Measurements from ENCODE around the gene CLRN1.

The CLRN1 gene

DNA sequence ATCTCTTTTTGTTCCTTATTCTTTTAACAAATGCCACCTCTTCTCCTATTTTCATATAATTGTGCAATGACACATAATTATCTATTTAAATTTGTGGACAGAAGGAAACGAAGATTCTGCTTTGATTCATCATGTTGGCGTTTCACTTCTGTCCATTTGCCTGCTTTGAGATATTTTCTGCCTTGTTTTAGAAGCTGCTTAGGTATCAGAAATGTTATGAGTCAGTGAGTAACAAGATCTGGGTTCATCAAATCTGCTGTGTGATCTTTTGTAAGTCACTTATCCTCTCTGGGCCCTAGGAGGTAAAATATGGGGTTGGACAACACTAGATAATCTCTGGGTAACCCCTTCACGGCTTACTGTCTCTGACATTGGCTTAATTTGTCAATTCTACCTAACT, 60.0 kb downstream of the CLRN1 start:
- no peak overlapping the region for H3K4me3 ChIP-seq (ENCODE audit: low read length)
- TF ChIP-seq, protein P1, sequence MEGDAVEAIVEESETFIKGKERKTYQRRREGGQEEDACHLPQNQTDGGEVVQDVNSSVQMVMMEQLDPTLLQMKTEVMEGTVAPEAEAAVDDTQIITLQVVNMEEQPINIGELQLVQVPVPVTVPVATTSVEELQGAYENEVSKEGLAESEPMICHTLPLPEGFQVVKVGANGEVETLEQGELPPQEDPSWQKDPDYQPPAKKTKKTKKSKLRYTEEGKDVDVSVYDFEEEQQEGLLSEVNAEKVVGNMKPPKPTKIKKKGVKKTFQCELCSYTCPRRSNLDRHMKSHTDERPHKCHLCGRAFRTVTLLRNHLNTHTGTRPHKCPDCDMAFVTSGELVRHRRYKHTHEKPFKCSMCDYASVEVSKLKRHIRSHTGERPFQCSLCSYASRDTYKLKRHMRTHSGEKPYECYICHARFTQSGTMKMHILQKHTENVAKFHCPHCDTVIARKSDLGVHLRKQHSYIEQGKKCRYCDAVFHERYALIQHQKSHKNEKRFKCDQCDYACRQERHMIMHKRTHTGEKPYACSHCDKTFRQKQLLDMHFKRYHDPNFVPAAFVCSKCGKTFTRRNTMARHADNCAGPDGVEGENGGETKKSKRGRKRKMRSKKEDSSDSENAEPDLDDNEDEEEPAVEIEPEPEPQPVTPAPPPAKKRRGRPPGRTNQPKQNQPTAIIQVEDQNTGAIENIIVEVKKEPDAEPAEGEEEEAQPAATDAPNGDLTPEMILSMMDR (IDR thresholded peaks at IDR 0.05; ENCODE audit: insufficient read depth, low read depth, low read length, missing control alignments), result no peak
- DNase-seq (ENCODE audit: low read depth), result no peak

DNA sequence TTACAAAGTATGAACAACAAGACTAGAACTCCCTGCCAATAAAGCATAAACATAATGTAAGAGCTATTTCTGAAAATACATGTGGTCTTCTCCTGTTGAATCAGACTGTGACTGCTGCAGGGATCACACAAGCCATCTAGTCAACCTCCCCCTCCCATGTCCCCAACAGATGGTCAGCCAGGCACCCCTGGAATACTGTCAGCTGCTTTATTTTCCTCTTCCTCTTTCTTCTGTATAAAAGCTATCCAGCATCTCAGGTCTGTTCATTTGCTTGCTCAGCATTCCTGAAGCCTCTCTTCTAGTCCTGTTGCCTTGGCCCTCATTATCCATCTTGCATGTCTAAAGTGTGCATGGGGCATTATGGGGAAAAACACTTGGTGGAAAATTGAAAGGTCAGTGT, 60.8 kb downstream of the CLRN1 start:
- TF ChIP-seq, protein P1 (IDR thresholded peaks at IDR 0.05; ENCODE audit: insufficient read depth, low read depth, low read length, missing control alignments), result no peak
- DNase-seq (ENCODE audit: low read depth), result no peak
- H3K4me3 ChIP-seq (ENCODE audit: low read length), result no peak overlapping the region

DNA sequence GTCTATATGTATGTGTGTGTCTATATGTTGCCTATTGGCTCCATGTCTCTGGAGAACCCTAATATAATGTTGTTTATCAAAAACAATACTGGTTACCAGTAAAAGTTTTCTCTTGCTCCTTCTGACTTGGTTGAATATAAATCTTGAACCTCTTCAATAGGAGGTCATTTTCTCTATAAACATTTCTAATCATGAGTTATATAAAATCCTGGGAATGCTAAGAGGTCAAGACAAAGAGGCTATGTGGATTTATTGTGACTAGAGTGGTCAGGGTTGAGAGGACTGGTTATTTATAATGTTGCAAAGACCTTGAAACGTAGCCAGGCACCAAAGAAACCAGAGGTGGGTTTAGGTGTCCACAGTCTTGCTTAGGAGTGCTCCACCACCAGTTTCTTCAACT, 66.1 kb downstream of the CLRN1 start:
- no peak overlapping the region for H3K4me3 ChIP-seq (ENCODE audit: low read length)
- TF ChIP-seq, protein P1 (IDR thresholded peaks at IDR 0.05; ENCODE audit: insufficient read depth, low read depth, low read length, missing control alignments), result no peak

DNA sequence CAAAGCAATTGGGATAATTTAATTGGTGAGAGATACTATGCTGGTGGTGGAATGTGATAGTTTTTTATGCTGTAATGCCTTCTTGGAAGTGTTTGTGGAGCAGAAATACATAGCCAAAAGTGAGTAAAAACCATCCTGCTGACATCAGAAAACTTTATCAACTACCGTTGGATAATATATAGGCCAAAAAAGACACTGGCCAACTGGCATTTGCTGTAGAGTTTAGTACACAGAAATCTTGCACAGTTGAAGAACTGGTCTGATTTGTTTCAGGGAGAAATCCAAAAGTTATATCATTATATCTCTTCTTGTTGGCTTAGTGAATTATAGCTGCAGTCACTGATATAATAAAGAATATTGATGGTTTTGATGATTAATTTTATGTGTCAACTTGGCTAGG, 66.8 kb downstream of the CLRN1 start:
- TF ChIP-seq, protein P1 (IDR thresholded peaks at IDR 0.05; ENCODE audit: insufficient read depth, low read depth, low read length, missing control alignments), result no peak
- no peak for DNase-seq (ENCODE audit: low read depth)
- no peak overlapping the region for H3K4me3 ChIP-seq (ENCODE audit: low read length)

More for the DNA sequence above, 66.1 kb downstream of the CLRN1 start:
- no peak for DNase-seq (ENCODE audit: low read depth)

DNA sequence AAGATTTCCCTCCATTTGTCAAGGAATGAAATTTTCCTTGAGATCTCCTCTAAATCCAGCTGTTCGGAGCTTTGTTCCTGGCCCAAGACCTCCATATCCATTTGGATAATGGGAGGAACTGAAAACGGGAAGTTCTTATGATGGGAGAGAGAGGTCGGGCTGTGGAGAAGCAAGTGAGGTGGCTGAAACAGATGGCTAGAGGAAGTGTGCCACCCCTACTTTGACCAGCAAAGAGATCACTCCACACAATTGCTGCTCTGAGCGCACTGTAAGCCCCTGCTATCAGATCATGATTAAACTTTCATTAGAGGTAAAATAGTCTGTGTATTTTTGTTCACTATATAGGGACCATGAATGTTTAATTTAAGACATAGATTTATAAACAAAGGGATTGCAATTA, 67.2 kb downstream of the CLRN1 start, which contains the start of gene MINDY4B:
Gene MINDY4B (minus strand): TSS at position 101 of the 400 bp plus-strand sequence. CDS start 0 bp downstream, at position 101.
- TF ChIP-seq, protein P1 (IDR thresholded peaks at IDR 0.05; ENCODE audit: insufficient read depth, low read depth, low read length, missing control alignments), result no peak
- no peak within 1 kb of the TSS for H3K4me3 ChIP-seq (ENCODE audit: low read length)
- no peak for DNase-seq (ENCODE audit: low read depth)

DNA sequence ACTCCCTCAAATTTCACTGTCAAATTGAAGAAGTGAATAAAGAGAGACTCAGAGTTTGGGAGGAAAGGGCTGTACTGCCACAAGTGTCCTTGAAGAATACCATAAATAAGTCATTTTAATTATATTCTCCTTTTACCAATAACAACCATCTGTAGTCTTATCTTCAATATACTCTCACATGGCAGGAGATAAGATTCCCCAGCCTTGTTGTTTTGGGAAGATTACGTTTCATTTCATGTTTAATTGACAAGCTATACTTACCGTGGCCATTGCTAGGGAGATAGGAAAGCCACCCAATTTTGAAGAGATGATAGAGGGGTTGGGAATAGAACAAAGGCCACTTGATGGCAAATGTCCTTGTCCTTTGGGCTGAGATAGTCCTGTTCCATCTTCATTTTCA, 69.5 kb downstream of the CLRN1 start:
- TF ChIP-seq, protein P1 (IDR thresholded peaks at IDR 0.05; ENCODE audit: insufficient read depth, low read depth, low read length, missing control alignments), result no peak
- no peak for DNase-seq (ENCODE audit: low read depth)
- no peak overlapping the region for H3K4me3 ChIP-seq (ENCODE audit: low read length)

DNA sequence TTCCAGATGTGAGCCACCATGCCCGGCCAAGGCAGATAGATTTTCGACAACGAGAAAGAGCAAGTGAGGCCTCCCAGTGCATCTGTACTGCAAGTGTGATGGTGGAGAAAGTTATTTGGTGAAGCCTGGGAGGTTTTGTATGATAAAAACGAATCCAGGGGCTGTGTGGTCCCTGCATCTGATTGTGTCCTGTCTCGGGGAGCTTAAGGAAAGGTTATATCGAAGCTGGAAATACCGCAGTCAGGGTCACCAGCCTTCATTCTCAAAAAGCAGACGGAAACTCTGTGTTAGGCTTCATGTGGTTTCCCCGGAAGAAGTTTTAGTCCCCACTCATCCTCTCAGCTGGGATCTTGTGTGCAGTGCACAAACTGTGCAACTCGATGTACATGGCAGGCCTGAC, 70.7 kb downstream of the CLRN1 start:
- no peak overlapping the region for H3K4me3 ChIP-seq (ENCODE audit: low read length)
- TF ChIP-seq, protein P1 (IDR thresholded peaks at IDR 0.05; ENCODE audit: insufficient read depth, low read depth, low read length, missing control alignments), result no peak
- DNase-seq (ENCODE audit: low read depth), result no peak
